Astrocyte (in vitro differentiated cells and primary cell): ENCODE data around the gene IMP4. TPM values are rescaled to one million over a fixed set of nuclear protein-coding genes. Genes with fewer than 3 reads are reported as not detected.
A peak's percentile ranks its signal among the peaks of the same experiment; 100 is the strongest.

Source experiments
- DNase-seq: peaks from one replicate; pipeline ENCODE4 v3.0.0-alpha.2; 2010; ENCODE audit warnings: low read depth
- FAIRE-seq: peaks from 2 replicates; lab custom pipeline; 2011; peaks lifted over from hg19 to GRCh38; lab: Jason Lieb, UNC
- H2AFZ ChIP-seq: 2 replicates; pipeline ENCODE4 v1.6.0; 2012; ENCODE audit warnings: low read depth, low read length, inconsistent platforms
- H3K27ac ChIP-seq: 2 replicates; pipeline ENCODE4 v1.5.1; 2011; ENCODE audit warnings: low read depth, low read length, inconsistent platforms
- H3K27me3 ChIP-seq: 2 replicates; pipeline ENCODE4 v1.6.0; 2011; ENCODE audit warnings: low read length, inconsistent platforms; ENCODE audit not compliant: insufficient read depth
- H3K36me3 ChIP-seq: 2 replicates; pipeline ENCODE4 v1.5.1; 2011; ENCODE audit warnings: low read length, inconsistent platforms; ENCODE audit not compliant: insufficient read depth
- H3K4me1 ChIP-seq: 2 replicates; pipeline ENCODE4 v1.5.1; 2011; ENCODE audit warnings: low read length, inconsistent platforms; ENCODE audit not compliant: insufficient read depth
- H3K4me2 ChIP-seq: 2 replicates; pipeline ENCODE4 v1.6.0; 2012; ENCODE audit warnings: low read length, inconsistent platforms
- H3K4me3 ChIP-seq: 2 replicates; pipeline ENCODE4 v1.5.1; 2011; ENCODE audit warnings: low read depth, mild to moderate bottlenecking, low read length, inconsistent platforms; ENCODE audit not compliant: insufficient read depth
- H3K79me2 ChIP-seq: 2 replicates; pipeline ENCODE4 v1.6.0; 2012; ENCODE audit warnings: mild to moderate bottlenecking, low read length, inconsistent platforms; ENCODE audit not compliant: insufficient read depth
- H3K9ac ChIP-seq: 2 replicates; pipeline ENCODE4 v1.6.0; 2012; ENCODE audit warnings: mild to moderate bottlenecking, low read length, inconsistent platforms
- H3K9me3 ChIP-seq: 2 replicates; pipeline ENCODE4 v1.5.1; 2012; ENCODE audit warnings: low read depth, mild to moderate bottlenecking, low read length, inconsistent platforms; ENCODE audit not compliant: insufficient read depth
- H4K20me1 ChIP-seq: 2 replicates; pipeline ENCODE4 v1.6.0; 2012; ENCODE audit warnings: low read length, inconsistent platforms; ENCODE audit not compliant: insufficient read depth
- H3K27ac Mint-ChIP-seq: one replicate; pipeline ENCODE4 v1.8.0; 2021; ENCODE audit warnings: mild to moderate bottlenecking, mixed read lengths; ENCODE audit not compliant: unreplicated experiment
- H3K27me3 Mint-ChIP-seq: one replicate; pipeline ENCODE4 v1.8.0; 2021; ENCODE audit warnings: low read depth, mixed read lengths; ENCODE audit not compliant: unreplicated experiment
- H3K36me3 Mint-ChIP-seq: one replicate; pipeline ENCODE4 v1.8.0; 2021; ENCODE audit warnings: low read depth, mixed read lengths; ENCODE audit not compliant: unreplicated experiment
- H3K4me1 Mint-ChIP-seq: one replicate; pipeline ENCODE4 v1.8.0; 2021; ENCODE audit warnings: low read depth, mixed read lengths; ENCODE audit not compliant: unreplicated experiment
- H3K4me3 Mint-ChIP-seq: one replicate; pipeline ENCODE4 v1.8.0; 2021; ENCODE audit warnings: mild to moderate bottlenecking, moderate library complexity, mixed read lengths; ENCODE audit not compliant: unreplicated experiment
- H3K9me3 Mint-ChIP-seq: one replicate; pipeline ENCODE4 v1.8.0; 2021; ENCODE audit warnings: mild to moderate bottlenecking, mixed read lengths; ENCODE audit not compliant: unreplicated experiment
- CTCF ChIP-seq: IDR thresholded peaks from 2 replicates; pipeline ENCODE4 v1.5.1; 2011; ENCODE audit warnings: low read depth, mild to moderate bottlenecking, inconsistent platforms, low read length, moderate library complexity; ENCODE audit not compliant: insufficient read depth
- EZH2 ChIP-seq: IDR thresholded peaks from 2 replicates; pipeline ENCODE4 v1.6.1; 2012; ENCODE audit warnings: mild to moderate bottlenecking, low read length, inconsistent platforms; ENCODE audit not compliant: insufficient read depth
- total RNA-seq: library from RNA; stranded (reverse); gene quantifications from 2 replicates; pipeline ENCODE4 v1.2.1, GENCODE V29; 2021

IMP4 gene
- total RNA-seq, 1 donor from 2014 or later: 65.5 TPM

GRCh38 chr2:130391058-130391871, 48.6 kb downstream of the IMP4 start:
- Mint-ChIP-seq H3K4me3 (peak overlapping the region; percentile 86), H3K4me1 (peaks cover 14% of the 10 kb centered on the region), H3K36me3 (peaks cover 3% of the 10 kb centered on the region), H3K27me3 (no peaks in the 10 kb centered on the region), H3K27ac (peak overlapping the region; percentile 86), H3K9me3 (no peaks in the 10 kb centered on the region)
- no peaks in the 10 kb centered on the region for H3K9me3 ChIP-seq
- DNase-seq (peak; percentile 60), FAIRE-seq (no peak)
- no peaks in the 10 kb centered on the region for H4K20me1 ChIP-seq
- no peaks in the 10 kb centered on the region for H3K36me3 ChIP-seq
- peaks cover 5% of the 10 kb centered on the region for H3K4me1 ChIP-seq
- H3K27me3 ChIP-seq: no peaks in the 10 kb centered on the region
- H3K79me2 ChIP-seq: no peaks in the 10 kb centered on the region
- peak overlapping the region; percentile 49 for H3K27ac ChIP-seq
- peak overlapping the region; percentile 89 for H3K4me2 ChIP-seq
- no peak for TF ChIP-seq EZH2
- TF ChIP-seq CTCF: no peak
- H3K9ac ChIP-seq: peak overlapping the region; percentile 81
- peak overlapping the region; percentile 76 for H3K4me3 ChIP-seq
- peak overlapping the region; percentile 88 for H2AFZ ChIP-seq

DNA sequence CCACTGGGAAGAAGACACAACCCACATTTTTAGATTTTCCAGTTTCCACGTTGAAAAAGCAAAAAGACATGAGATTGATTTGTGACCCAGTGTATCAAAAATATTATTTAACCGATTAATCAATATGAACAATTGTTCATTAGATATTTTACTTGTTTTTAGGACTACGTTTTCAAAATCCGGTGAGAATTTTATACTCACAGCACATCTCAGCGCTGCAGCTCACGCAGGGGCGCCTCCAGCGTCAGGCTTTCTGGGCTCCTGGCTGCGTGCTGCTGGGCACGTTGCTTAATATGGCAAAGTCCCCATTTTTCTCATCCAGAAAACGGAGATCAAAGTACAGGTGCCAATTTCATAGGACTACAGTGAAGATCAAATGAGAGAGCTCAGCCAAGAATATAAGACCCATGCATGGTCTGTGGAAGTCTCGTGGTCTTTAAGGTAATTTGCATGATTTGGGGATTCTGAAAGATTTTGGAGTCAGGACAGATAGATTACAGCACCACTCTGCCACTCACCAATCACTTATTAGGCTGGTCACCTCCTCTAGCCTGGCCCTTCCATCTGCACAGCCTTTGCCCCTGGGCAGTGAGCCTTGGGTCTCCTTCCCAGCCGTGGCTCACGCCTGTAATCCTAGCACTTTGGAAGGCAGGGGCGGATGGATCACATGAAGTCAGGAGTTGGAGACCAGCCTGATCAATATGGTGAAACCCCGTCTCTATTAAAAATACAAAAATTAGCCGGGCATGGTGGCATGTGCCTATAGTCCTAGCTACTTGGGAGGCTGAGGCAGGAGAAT, 49.4 kb downstream of the IMP4 start:
- H3K9me3 ChIP-seq: no peaks in the 10 kb centered on the region
- peak overlapping the region; percentile 86 for H3K27ac Mint-ChIP-seq
- peak overlapping the region; percentile 86 for H3K4me3 Mint-ChIP-seq
- peak overlapping the region; percentile 76 for H3K4me3 ChIP-seq
- no peaks in the 10 kb centered on the region for H3K27me3 Mint-ChIP-seq
- no peak for DNase-seq
- H3K36me3 Mint-ChIP-seq: no peaks in the 10 kb centered on the region
- no peaks in the 10 kb centered on the region for H3K27me3 ChIP-seq
- H3K4me2 ChIP-seq: peak overlapping the region; percentile 89
- no peaks in the 10 kb centered on the region for H3K36me3 ChIP-seq
- peaks cover 5% of the 10 kb centered on the region for H3K4me1 ChIP-seq
- H3K27ac ChIP-seq: peak overlapping the region; percentile 49
- H2AFZ ChIP-seq: peak overlapping the region; percentile 88
- no peaks in the 10 kb centered on the region for H3K9me3 Mint-ChIP-seq
- peak overlapping the region; percentile 81 for H3K9ac ChIP-seq
- H3K79me2 ChIP-seq: no peaks in the 10 kb centered on the region
- TF ChIP-seq CTCF (no peak), EZH2 (no peak)
- no peak for FAIRE-seq
- peaks cover 14% of the 10 kb centered on the region for H3K4me1 Mint-ChIP-seq
- no peaks in the 10 kb centered on the region for H4K20me1 ChIP-seq
